ENCODE results near the gene TMPRSS13.
"Not testable (repeated sequence)": the region's sequence is repeated elsewhere in the genome, so short reads cannot be mapped to it uniquely, and the experiment has no call there.

TMPRSS13 gene

GRCh38 chr11:117931331-117931950, 2.2 kb upstream of the TMPRSS13 start:
- no peak for DNase-seq (ENCODE audit: low read depth in 2 of 3, low spot score in 1 of 3)

GRCh38 chr11:117930668-117931330, 1.6 kb upstream of the TMPRSS13 start:
- DNase-seq (ENCODE audit: low read depth in 2 of 3, low spot score in 1 of 3) = no peak

- DNase-seq (ENCODE audit: low read depth in 2 of 3, low spot score in 1 of 3) = no peak
Measured at GRCh38 chr11:117929916-117930570, 841 bp upstream of the TMPRSS13 start.

- no peak for DNase-seq (ENCODE audit: low read depth in 2 of 3, low spot score in 1 of 3)
Measured at GRCh38 chr11:117928446-117929141, 608 bp downstream of the TMPRSS13 start.

- no peak for DNase-seq (ENCODE audit: low read depth in 2 of 3, low spot score in 1 of 3)
Measured at GRCh38 chr11:117927926-117928325, 1.3 kb downstream of the TMPRSS13 start.

- DNase-seq (ENCODE audit: low read depth in 2 of 3, low spot score in 1 of 3) = not testable (repeated sequence)
Measured at GRCh38 chr11:117926166-117926565, 3.0 kb downstream of the TMPRSS13 start.

GRCh38 chr11:117925198-117925925, 3.8 kb downstream of the TMPRSS13 start:
- no peak for DNase-seq (ENCODE audit: low read depth in 2 of 3, low spot score in 1 of 3)

- DNase-seq (ENCODE audit: low read depth in 2 of 3, low spot score in 1 of 3) = no peak
Measured at GRCh38 chr11:117924631-117925170, 4.5 kb downstream of the TMPRSS13 start.

GRCh38 chr11:117923773-117924172, 5.4 kb downstream of the TMPRSS13 start:
- no peak for DNase-seq (ENCODE audit: low read depth in 2 of 3, low spot score in 1 of 3)

GRCh38 chr11:117923275-117923674, 5.9 kb downstream of the TMPRSS13 start:
- DNase-seq (ENCODE audit: low read depth in 2 of 3, low spot score in 1 of 3) = no peak

- DNase-seq (ENCODE audit: low read depth in 2 of 3, low spot score in 1 of 3) = no peak
Measured at GRCh38 chr11:117921893-117922292, 7.3 kb downstream of the TMPRSS13 start.

- no peak for DNase-seq (ENCODE audit: low read depth in 2 of 3, low spot score in 1 of 3)
Measured at GRCh38 chr11:117921456-117921855, 7.7 kb downstream of the TMPRSS13 start.

GRCh38 chr11:117919781-117920221, 9.4 kb downstream of the TMPRSS13 start:
- no peak for DNase-seq (ENCODE audit: low read depth in 2 of 3, low spot score in 1 of 3)

GRCh38 chr11:117919341-117919740, 9.9 kb downstream of the TMPRSS13 start:
- no peak for DNase-seq (ENCODE audit: low read depth in 2 of 3, low spot score in 1 of 3)

GRCh38 chr11:117918366-117919255, 10.6 kb downstream of the TMPRSS13 start:
- no peak for DNase-seq (ENCODE audit: low read depth in 2 of 3, low spot score in 1 of 3)

- DNase-seq (ENCODE audit: low read depth in 2 of 3, low spot score in 1 of 3) = no peak
Measured at GRCh38 chr11:117917591-117918151, 11.5 kb downstream of the TMPRSS13 start.

- no peak for DNase-seq (ENCODE audit: low read depth in 2 of 3, low spot score in 1 of 3)
Measured at GRCh38 chr11:117916956-117917355, 12.2 kb downstream of the TMPRSS13 start.

GRCh38 chr11:117915672-117916235, 13.4 kb downstream of the TMPRSS13 start:
- DNase-seq (ENCODE audit: low read depth in 2 of 3, low spot score in 1 of 3) = no peak

- no peak for DNase-seq (ENCODE audit: low read depth in 2 of 3, low spot score in 1 of 3)
Measured at GRCh38 chr11:117914991-117915618, 14.1 kb downstream of the TMPRSS13 start.
